Suprapubic skin (tissue), 4 donors: ENCODE measurements around the gene SLC4A9.

Source experiments
- EP300 ChIP-seq: sonication (generic); formaldehyde crosslinking; IDR thresholded peaks from one replicate; pipeline ENCODE4 v1.6.1; 2017; ENCODE audit warnings: antibody characterized with exemption
- POLR2AphosphoS5 ChIP-seq, 3 donors: sonication (generic); formaldehyde crosslinking; IDR thresholded peaks; one replicate each; pipeline ENCODE4 v1.6.1; 2017; ENCODE audit warnings: antibody characterized with exemption in 3 of 3
- TF ChIP-seq, protein P1 (sequence below), 2 donors: fragments of 200-600 bp in 1 of 2; fragments of 450-650 bp in 1 of 2; sonication (generic) in 1 of 2; IDR thresholded peaks; one replicate each; pipeline ENCODE4 v1.5.1; 2016 to 2019; ENCODE audit warnings: antibody characterized with exemption in 2 of 2, mild to moderate bottlenecking in 1 of 2, moderate library complexity in 1 of 2

DNA sequence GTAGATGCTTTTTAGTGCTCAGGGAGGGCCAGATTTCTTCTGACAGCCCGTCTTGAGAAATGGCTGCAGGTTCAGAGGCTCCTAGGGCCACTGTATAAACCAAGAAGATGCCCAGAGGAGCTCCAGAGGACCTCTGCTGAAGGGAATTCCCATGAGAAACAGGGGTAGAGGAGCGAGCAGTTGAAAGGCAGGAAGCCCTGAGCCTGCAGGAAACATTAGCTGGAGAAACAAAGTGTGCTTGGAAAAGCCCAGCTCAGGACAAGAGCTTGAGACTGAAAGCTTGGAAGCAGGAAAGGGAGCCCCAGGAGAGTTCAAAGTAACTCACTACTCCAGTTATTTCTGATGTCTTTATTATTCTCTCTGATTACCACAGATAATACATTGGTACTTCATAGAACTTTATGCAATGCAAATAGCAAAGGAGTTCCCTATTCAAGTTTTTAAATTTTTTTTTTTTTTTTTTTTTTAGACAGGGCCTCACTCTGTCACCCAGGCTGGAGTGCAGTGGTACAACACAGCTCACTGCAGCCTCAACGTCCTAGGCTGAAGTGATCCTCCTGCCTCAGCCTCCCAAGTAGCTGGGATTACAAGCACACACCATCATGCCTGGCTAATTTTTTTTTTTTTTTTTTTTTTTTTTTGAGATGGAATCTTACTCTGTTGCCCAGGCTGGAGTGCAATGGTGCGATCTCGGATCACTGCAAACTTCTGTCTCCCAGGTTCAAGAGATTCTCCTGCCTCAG, 30.1 kb upstream of the SLC4A9 start:
- TF ChIP-seq, protein P1, sequence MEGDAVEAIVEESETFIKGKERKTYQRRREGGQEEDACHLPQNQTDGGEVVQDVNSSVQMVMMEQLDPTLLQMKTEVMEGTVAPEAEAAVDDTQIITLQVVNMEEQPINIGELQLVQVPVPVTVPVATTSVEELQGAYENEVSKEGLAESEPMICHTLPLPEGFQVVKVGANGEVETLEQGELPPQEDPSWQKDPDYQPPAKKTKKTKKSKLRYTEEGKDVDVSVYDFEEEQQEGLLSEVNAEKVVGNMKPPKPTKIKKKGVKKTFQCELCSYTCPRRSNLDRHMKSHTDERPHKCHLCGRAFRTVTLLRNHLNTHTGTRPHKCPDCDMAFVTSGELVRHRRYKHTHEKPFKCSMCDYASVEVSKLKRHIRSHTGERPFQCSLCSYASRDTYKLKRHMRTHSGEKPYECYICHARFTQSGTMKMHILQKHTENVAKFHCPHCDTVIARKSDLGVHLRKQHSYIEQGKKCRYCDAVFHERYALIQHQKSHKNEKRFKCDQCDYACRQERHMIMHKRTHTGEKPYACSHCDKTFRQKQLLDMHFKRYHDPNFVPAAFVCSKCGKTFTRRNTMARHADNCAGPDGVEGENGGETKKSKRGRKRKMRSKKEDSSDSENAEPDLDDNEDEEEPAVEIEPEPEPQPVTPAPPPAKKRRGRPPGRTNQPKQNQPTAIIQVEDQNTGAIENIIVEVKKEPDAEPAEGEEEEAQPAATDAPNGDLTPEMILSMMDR (IDR thresholded peaks at IDR 0.05) = no peak
- TF ChIP-seq POLR2AphosphoS5 (IDR thresholded peaks at IDR 0.05) (no peak), EP300 (no peak)
